ENCODE measurements around the gene TEDDM1.
"Not testable (repeated sequence)": the region's sequence is repeated elsewhere in the genome, so short reads cannot be mapped to it uniquely, and the experiment has no call there.

TEDDM1 gene

GRCh38 chr1:182380199-182380598, 20.3 kb downstream of the TEDDM1 start:
- no peak for DNase-seq (ENCODE audit: low read depth, low spot score)

- not testable (repeated sequence) for DNase-seq (ENCODE audit: low read depth, low spot score)
Measured at GRCh38 chr1:182379781-182380180, 20.7 kb downstream of the TEDDM1 start.

GRCh38 chr1:182376936-182377574, 23.4 kb downstream of the TEDDM1 start:
- no peak for DNase-seq (ENCODE audit: low read depth, low spot score)

- no peak for DNase-seq (ENCODE audit: low read depth, low spot score)
Measured at GRCh38 chr1:182374101-182374834, 26.2 kb downstream of the TEDDM1 start.

GRCh38 chr1:182370532-182370931, 29.9 kb downstream of the TEDDM1 start:
- no peak for DNase-seq (ENCODE audit: low read depth, low spot score)

DNA sequence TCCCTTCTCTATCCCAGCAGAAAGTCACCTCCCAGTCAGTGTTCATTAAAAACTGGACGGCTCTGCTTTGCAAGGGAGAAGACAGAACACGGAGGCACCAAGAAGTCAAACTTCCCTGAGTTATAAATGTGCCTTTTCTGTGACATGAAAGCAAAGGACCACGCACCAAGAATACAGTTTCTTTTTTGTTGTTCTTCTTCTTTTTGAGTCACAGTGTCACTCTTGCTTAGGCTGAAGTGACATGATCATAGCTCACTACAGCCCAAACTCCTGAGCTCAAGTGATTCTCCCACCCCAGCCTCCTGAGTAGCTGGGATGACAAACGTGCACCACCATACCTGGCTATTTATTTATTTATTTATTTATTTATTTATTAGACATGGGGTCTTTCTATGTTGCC, 31.6 kb downstream of the TEDDM1 start:
- no peak for DNase-seq (ENCODE audit: low read depth, low spot score)

DNA sequence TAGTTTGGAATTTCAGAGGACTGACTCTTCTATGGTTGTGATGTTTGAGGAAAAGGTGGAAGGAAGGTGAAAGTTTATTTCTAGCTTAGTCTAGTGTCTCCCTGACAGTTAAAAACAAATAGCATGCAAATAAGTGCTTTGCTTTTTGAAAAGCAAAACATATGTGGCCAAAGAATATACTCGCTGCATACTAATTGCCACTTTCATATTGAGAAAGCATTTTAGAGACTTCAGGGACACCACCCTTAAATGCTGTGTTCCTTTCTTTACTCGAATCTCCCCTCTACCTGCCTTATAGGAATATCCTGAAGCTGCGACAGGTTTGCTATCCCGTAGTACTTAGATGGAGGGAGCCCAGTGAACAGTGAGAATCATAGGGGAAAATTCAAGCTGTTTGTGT, 32.1 kb downstream of the TEDDM1 start:
- no peak for DNase-seq (ENCODE audit: low read depth, low spot score)

DNA sequence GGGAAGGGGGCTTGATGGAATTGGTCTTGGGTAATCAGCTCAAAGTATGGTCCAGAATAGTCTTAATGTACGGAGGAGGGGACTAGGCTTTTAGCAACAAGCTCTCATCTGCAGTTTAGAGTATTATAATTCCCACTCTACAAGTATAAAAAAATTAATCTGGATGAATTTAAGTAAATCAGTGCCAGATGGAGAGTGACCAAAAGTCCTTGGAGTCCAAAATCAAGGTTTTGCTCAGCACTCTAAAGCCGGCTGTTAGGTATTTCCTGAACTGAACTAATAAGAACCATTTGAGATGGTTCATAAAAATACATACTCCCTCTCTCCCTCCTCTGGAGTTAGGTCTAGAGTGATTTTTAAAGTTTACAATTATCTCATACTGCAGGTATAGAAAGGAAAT, 32.5 kb downstream of the TEDDM1 start:
- no peak for DNase-seq (ENCODE audit: low read depth, low spot score)

DNA sequence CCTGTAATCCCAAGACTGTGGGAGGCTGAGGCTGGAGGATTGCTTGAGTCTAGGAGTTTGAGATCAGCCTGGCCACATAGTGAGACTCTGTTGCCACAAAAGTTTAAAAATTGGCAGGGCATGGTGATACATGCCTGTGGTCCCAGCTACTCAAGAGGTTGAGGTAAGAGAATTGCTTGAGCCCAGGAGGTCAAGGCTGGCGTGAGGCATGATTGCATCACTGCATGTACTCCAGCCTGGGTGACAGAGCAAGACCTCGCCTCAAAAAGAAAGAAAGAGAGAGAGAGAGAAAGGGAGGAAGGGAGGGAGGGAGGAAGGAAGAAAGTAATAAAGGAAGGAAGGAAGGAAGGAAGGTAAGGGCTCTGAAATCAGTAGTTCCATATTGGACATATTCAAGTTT, 33.9 kb downstream of the TEDDM1 start:
- no peak for DNase-seq (ENCODE audit: low read depth, low spot score)

DNA sequence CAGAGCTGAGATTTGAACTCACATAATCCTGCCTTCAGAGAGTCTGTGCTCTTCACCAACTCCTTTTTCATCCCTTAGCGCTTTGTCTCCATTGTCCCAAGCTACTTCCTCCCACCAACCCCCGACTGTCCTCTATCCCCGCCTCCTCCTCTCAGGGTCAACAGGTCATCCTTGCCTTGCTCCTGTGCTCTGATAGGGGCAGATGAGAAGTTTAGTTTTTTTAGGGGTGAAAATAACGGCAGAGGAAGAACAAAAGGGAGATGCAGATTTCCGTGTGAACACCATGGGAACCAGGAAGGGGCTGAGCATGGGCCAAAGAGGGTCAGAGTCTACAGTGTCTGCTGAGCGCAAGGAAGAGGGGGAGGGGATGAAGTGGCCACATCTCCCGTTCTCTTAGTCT, 40.8 kb downstream of the TEDDM1 start:
- no peak for DNase-seq (ENCODE audit: low read depth, low spot score)

DNA sequence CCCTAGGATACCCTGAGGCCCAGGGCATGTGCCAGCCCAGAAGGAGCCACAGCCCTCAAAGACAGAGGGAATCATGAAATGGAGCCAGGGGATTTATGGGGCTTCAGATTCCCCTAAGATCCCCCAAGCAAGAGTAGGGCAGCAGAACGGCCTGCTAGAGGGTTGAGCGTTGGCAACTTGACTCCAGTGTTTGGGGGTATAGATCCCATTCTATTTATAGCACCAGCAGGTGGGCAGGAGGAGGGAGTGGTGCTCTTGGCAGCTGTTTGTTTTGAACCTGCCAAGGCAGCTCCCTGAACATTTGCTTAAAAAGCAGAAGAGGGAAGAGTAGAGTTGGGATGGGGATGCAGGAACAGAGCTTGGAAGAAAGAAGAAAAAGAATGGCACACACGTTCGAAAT, 42.6 kb downstream of the TEDDM1 start:
- no peak for DNase-seq (ENCODE audit: low read depth, low spot score)

GRCh38 chr1:182357171-182357570, 43.3 kb downstream of the TEDDM1 start:
- DNase-seq (ENCODE audit: low read depth, low spot score) = no peak

GRCh38 chr1:182355723-182356098, 44.8 kb downstream of the TEDDM1 start:
- no peak for DNase-seq (ENCODE audit: low read depth, low spot score)

DNA sequence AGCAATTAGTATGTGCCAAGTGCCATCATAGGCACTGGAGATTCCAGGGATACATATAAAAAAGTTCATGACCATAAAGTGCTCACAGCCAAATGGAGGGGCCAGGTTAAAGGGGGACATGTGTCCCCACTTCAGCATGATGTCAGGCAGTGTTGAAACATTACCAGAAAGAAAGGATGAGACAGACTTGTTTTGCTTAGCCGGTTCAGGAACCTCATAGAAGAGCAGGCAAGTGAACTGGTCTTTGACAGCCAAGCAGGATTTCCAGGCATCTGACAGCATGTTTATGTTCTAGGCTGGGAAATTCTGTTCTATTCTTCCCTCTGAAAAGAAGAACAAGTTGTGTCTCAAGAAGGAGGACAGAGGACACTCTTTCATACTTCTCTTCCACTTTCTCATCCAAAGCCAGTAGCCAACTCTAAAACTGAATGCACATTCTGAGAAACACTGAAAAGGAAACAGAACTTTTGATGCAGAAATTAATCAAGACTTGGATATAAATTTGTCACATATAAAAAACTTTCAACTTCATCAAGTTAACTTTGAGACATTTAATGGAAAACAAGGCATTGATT, 48.6 kb downstream of the TEDDM1 start:
- no peak for DNase-seq (ENCODE audit: low read depth, low spot score)

DNA sequence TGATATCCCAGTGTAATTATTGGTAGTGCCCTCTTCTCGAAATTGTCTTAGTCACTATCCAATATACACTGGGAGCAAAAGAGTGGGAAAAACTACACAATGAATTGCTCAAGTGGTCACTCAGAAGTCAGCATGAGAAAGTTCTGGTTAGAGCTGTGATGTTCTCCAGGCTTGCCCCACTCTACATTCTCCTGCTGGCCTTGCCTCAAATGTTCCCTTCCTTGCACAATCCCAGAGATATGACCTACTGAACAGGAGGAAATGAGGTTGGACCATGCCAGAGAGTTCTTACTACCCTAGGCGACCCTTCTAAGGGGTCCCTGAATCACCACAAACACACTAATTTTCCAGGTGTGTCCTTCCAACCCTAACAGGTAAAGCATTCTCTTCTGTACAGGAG, 49.6 kb downstream of the TEDDM1 start:
- DNase-seq (ENCODE audit: low read depth, low spot score) = no peak

DNA sequence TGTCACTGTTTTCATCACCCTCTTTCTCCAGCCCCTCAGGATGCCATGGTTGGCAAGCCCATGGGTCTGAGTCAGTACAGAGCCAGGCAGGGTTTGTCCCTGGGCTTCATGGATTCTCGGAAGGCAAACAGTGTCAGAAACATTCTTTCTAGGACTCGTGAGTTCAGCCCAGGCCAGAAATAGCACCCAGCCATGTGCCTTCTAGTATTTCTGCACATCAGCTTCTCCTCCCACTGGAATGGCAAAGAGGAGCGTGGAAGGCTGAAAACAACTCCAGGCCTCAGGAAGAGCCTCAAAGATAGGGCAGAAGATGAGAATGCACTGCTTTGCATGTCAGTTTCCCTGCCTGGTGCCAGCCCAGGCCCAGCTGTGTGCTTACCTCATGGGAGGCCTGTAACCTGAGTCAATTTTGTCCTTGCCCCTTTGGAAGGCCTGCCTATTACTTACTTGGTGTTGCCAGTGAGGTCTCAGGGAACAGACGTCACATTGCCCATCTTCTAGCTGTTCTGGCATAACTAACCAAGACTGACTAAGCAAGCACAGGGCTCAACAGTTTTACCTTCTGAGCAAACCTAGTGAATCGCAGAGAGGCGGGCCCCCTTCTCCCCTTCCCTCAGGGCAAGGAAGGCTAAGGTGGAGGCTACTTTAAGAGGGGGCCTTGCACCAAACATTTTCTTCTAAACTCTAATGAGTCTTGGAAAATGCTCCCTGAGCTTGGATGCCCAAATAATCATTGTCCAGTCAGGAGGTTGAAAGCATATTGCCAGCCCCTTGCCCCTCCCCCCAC, 51.3 kb downstream of the TEDDM1 start:
- no peak for DNase-seq (ENCODE audit: low read depth, low spot score)

All from activated CD4-positive, CD25-positive, alpha-beta regulatory T cell treated with anti-CD3 and anti-CD28 coated beads, Interleukin-2, amount 50 U/mL, for 16 hours (primary cell).